Endodermal cell (in vitro differentiated cells): ENCODE measurements around the gene EIF4G3. TPM values are rescaled to one million over a fixed set of nuclear protein-coding genes. Genes with fewer than 3 reads are reported as not detected.

Experiments used
- DNase-seq: peaks from one replicate; pipeline ENCODE4 v3.0.0-alpha.2; 2017
- H3K27ac ChIP-seq: 2 replicates; pipeline ENCODE4 v1.5.1; 2013; ENCODE audit warnings: mild to moderate bottlenecking, low read depth, low read length, moderate library complexity
- H3K27me3 ChIP-seq: 2 replicates; pipeline ENCODE4 v1.6.1; 2013; ENCODE audit warnings: mild to moderate bottlenecking, low read length, moderate library complexity; ENCODE audit not compliant: insufficient read depth, control insufficient read depth, poor library complexity, severe bottlenecking
- H3K36me3 ChIP-seq: 2 replicates; pipeline ENCODE4 v1.7.0; 2013; ENCODE audit warnings: mild to moderate bottlenecking, low read length, moderate library complexity; ENCODE audit not compliant: control insufficient read depth, insufficient read depth
- H3K4me1 ChIP-seq: one replicate; pipeline ENCODE4 v1.7.0; 2013; ENCODE audit warnings: low read length; ENCODE audit not compliant: control insufficient read depth, insufficient read depth
- H3K4me3 ChIP-seq: 2 replicates; pipeline ENCODE4 v1.5.1; 2013; ENCODE audit warnings: mild to moderate bottlenecking, low read length, moderate library complexity
- H3K9ac ChIP-seq: 2 replicates; pipeline ENCODE4 v1.6.1; 2013; ENCODE audit warnings: mild to moderate bottlenecking, low read length, moderate library complexity; ENCODE audit not compliant: poor library complexity, severe bottlenecking; ENCODE audit errors: extremely low read depth
- H3K9me3 ChIP-seq: 2 replicates; pipeline ENCODE4 v1.6.1; 2013; ENCODE audit warnings: mild to moderate bottlenecking, low read length, moderate library complexity; ENCODE audit not compliant: control insufficient read depth
- H3K27ac Mint-ChIP-seq: 2 replicates; pipeline ENCODE4 v1.8.0; 2020; ENCODE audit warnings: mixed read lengths
- H3K27me3 Mint-ChIP-seq: 2 replicates; pipeline ENCODE4 v1.8.0; 2021; ENCODE audit warnings: mild to moderate bottlenecking, mixed read lengths; ENCODE audit not compliant: insufficient read depth
- H3K36me3 Mint-ChIP-seq: 2 replicates; pipeline ENCODE4 v1.8.0; 2020; ENCODE audit warnings: low read depth, mixed read lengths
- H3K4me1 Mint-ChIP-seq: 2 replicates; pipeline ENCODE4 v1.8.0; 2020; ENCODE audit warnings: mixed read lengths
- H3K4me3 Mint-ChIP-seq: 2 replicates; pipeline ENCODE4 v1.8.0; 2020; ENCODE audit warnings: mild to moderate bottlenecking, moderate library complexity, mixed read lengths
- H3K9me3 Mint-ChIP-seq: 2 replicates; pipeline ENCODE4 v1.8.0; 2020; ENCODE audit warnings: mild to moderate bottlenecking, mixed read lengths
- CTCF ChIP-seq: fragments of 200-600 bp; sonication (generic); conservative IDR thresholded peaks from 2 replicates; pipeline ENCODE4 v1.5.0; 2021; ENCODE audit warnings: antibody characterized with exemption, mild to moderate bottlenecking
- WGBS, 2 experiments: methylation state at CpG; one replicate each; pipeline versions ENCODE4 v1.1.5 to v1.1.7; 2013; ENCODE audit warnings: missing lambda C conversion rate in 2 of 2, mixed read lengths in 1 of 2; ENCODE audit not compliant: insufficient coverage in 1 of 2, insufficient read length in 1 of 2; 5-methylcytosine and 5-hydroxymethylcytosine counted together
- total RNA-seq, 2 donors: library from RNA; stranded (reverse); fragmentation: NEBNext Ultra II Directional in 1 of 2; extraction: Animal tissue kit (Norgen Biotek cat#: 25700) in 1 of 2; gene quantifications; 2 replicates in 1 of 2; 3 replicates in 1 of 2; pipeline ENCODE4 v1.2.1, GENCODE V29; 2021

EIF4G3 gene
- total RNA-seq, 2 donors from 2014 or later = 101 to 103 TPM

DNA sequence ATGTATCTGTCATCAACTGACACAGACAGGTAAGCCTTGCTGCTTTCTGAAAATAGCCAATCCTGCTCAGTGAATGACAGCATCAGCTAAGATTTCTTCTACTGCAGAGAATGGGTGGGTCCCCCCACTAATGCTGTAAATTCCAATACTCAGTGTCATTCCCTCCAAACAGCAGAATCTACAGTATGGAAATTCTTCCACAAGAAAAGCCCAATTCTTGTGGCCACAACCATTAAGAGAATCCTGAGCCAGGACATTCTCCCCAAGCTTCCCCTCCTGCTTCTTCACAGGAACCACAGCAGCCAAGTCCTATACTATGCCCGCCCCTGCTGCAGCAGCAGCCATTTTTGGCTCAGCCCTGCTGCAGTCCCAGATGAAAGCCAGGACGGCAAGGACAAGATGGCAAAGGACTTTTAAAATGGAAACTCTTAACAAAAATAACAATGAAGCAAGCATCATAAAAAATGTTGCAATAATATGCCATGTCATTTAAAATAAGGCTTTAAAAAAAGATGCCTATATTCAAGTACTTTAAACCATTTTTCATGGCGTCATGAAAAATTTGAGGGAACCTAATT, 26.8 kb downstream of the EIF4G3 start:
- TF ChIP-seq CTCF = no peak

GRCh38 chr1:21149430-21149854, 27.3 kb downstream of the EIF4G3 start:
- DNase-seq = no peak
- Histone ChIP-seq H3K9ac (no peak overlapping the region), H3K4me1 (no peaks in the 10 kb centered on the region), H3K27me3 (no peaks in the 10 kb centered on the region), H3K9me3 (no peaks in the 10 kb centered on the region), H3K36me3 (peaks cover 48% of the 10 kb centered on the region), H3K4me3 (no peak overlapping the region), H3K27ac (peak overlapping the region; percentile 55)
- 82 to 96% methylated on average over 3 of the region's 3 CpGs for WGBS, 2 experiments
- Mint-ChIP-seq H3K4me3 (no peak overlapping the region), H3K9me3 (no peaks in the 10 kb centered on the region), H3K27me3 (no peaks in the 10 kb centered on the region), H3K4me1 (no peaks in the 10 kb centered on the region), H3K27ac (no peak overlapping the region), H3K36me3 (peaks cover 41% of the 10 kb centered on the region)
- TF ChIP-seq CTCF = no peak

More for the DNA sequence above, 26.8 kb downstream of the EIF4G3 start:
- no peaks in the 10 kb centered on the region for H3K9me3 Mint-ChIP-seq
- H3K4me3 Mint-ChIP-seq = no peak overlapping the region
- peak overlapping the region; percentile 62 for H3K27ac Mint-ChIP-seq
- H3K4me1 Mint-ChIP-seq = no peaks in the 10 kb centered on the region
- Histone ChIP-seq H3K27me3 (no peaks in the 10 kb centered on the region), H3K9ac (no peak overlapping the region), H3K9me3 (no peaks in the 10 kb centered on the region), H3K4me3 (no peak overlapping the region), H3K27ac (peak overlapping the region; percentile 55), H3K36me3 (peaks cover 44% of the 10 kb centered on the region), H3K4me1 (no peaks in the 10 kb centered on the region)
- peaks cover 42% of the 10 kb centered on the region for H3K36me3 Mint-ChIP-seq
- 93 to 100% methylated on average over 1 to 3 of the region's 3 CpGs for WGBS, 2 experiments
- peak; percentile 53 for DNase-seq
- no peaks in the 10 kb centered on the region for H3K27me3 Mint-ChIP-seq

GRCh38 chr1:21143752-21144151, 32.9 kb downstream of the EIF4G3 start:
- Mint-ChIP-seq H3K9me3 (no peaks in the 10 kb centered on the region), H3K4me1 (no peaks in the 10 kb centered on the region), H3K27me3 (no peaks in the 10 kb centered on the region), H3K27ac (no peak overlapping the region), H3K4me3 (no peak overlapping the region), H3K36me3 (peaks cover 48% of the 10 kb centered on the region)
- no peak for TF ChIP-seq CTCF
- Histone ChIP-seq H3K4me1 (no peaks in the 10 kb centered on the region), H3K4me3 (no peak overlapping the region), H3K9me3 (no peaks in the 10 kb centered on the region), H3K27ac (no peak overlapping the region), H3K9ac (no peak overlapping the region), H3K27me3 (no peaks in the 10 kb centered on the region), H3K36me3 (peaks cover 45% of the 10 kb centered on the region)
- DNase-seq = no peak
- WGBS, 2 experiments = 100% methylated on average over 1 to 2 of the region's 2 CpGs
